ENCODE results near the gene SLC35F3. TPM values are rescaled to one million over a fixed set of nuclear protein-coding genes. Genes with fewer than 3 reads are reported as not detected.

Gene SLC35F3
- total RNA-seq, 1 experiment from 2014 or later = not detected

DNA sequence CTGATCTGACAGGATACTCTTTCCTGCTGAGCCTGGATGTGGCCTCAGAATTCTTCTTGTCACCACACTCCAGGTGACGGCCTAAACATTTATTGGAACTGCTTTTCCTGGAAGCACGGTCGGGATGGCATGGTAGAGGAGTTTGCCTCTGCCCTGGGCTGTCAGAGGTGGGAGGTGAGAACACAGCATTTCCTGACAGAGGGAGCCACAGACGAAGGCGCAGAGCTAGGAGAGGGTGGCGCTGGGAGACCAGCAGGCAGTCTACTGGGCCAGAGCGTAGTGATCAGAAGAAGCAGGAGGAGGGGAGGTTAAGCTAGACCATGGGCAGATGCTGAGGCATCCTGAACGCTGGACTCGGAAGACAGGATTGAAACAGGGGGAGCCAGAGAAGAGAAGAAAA, 315.2 kb downstream of the SLC35F3 start:
- no peaks in the 10 kb centered on the region for H3K4me1 ChIP-seq
- DNase-seq = no peak
- H3K36me3 Mint-ChIP-seq (ENCODE audit: insufficient read depth, unreplicated experiment) = no peaks in the 10 kb centered on the region
- H3K4me3 Mint-ChIP-seq (ENCODE audit: unreplicated experiment) = no peak overlapping the region
- ChIA-PET CTCF (no interaction called here), POLR2A (no interaction called here)
- no peaks in the 10 kb centered on the region for H3K36me3 ChIP-seq (ENCODE audit: control insufficient read depth, insufficient read depth, low read length)
- peaks cover 5% of the 10 kb centered on the region for H3K27me3 ChIP-seq (replicated peaks; ENCODE audit: control insufficient read depth, insufficient read depth, low read length)
- intact Hi-C loops (cut with micrococcal nuclease; ENCODE audit: unreplicated experiment) = no loop called here
- peaks cover 9% of the 10 kb centered on the region for H3K27me3 Mint-ChIP-seq (ENCODE audit: insufficient read depth, unreplicated experiment)
- H3K9me3 ChIP-seq = no peaks in the 10 kb centered on the region
- no peak overlapping the region for H3K4me3 ChIP-seq (ENCODE audit: low read depth, low read length)
- no peaks in the 10 kb centered on the region for H3K4me1 Mint-ChIP-seq (ENCODE audit: low read depth, unreplicated experiment)
- H3K27ac Mint-ChIP-seq (ENCODE audit: unreplicated experiment) = no peak overlapping the region
- no TSS peak for BruUV-seq (replicated peaks)
- TF ChIP-seq, protein P1, sequence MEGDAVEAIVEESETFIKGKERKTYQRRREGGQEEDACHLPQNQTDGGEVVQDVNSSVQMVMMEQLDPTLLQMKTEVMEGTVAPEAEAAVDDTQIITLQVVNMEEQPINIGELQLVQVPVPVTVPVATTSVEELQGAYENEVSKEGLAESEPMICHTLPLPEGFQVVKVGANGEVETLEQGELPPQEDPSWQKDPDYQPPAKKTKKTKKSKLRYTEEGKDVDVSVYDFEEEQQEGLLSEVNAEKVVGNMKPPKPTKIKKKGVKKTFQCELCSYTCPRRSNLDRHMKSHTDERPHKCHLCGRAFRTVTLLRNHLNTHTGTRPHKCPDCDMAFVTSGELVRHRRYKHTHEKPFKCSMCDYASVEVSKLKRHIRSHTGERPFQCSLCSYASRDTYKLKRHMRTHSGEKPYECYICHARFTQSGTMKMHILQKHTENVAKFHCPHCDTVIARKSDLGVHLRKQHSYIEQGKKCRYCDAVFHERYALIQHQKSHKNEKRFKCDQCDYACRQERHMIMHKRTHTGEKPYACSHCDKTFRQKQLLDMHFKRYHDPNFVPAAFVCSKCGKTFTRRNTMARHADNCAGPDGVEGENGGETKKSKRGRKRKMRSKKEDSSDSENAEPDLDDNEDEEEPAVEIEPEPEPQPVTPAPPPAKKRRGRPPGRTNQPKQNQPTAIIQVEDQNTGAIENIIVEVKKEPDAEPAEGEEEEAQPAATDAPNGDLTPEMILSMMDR (IDR thresholded peaks at IDR 0.05; ENCODE audit: insufficient read depth in 1 of 2, low read depth in 1 of 2, low read length in 1 of 2, severe bottlenecking in 1 of 2, unreplicated experiment in 1 of 2) = no peak
- H3K9me3 Mint-ChIP-seq (ENCODE audit: unreplicated experiment) = no peaks in the 10 kb centered on the region

GRCh38 chr1:234221601-234222000, 317.1 kb downstream of the SLC35F3 start:
- Mint-ChIP-seq H3K4me3 (ENCODE audit: unreplicated experiment) (no peak overlapping the region), H3K27ac (ENCODE audit: unreplicated experiment) (no peak overlapping the region), H3K27me3 (ENCODE audit: insufficient read depth, unreplicated experiment) (peaks cover 7% of the 10 kb centered on the region), H3K36me3 (ENCODE audit: insufficient read depth, unreplicated experiment) (no peaks in the 10 kb centered on the region), H3K4me1 (ENCODE audit: low read depth, unreplicated experiment) (no peaks in the 10 kb centered on the region), H3K9me3 (ENCODE audit: unreplicated experiment) (no peaks in the 10 kb centered on the region)
- Histone ChIP-seq H3K27me3 (replicated peaks; ENCODE audit: control insufficient read depth, insufficient read depth, low read length) (no peaks in the 10 kb centered on the region; the same call in none of the 2 replicates), H3K9me3 (no peaks in the 10 kb centered on the region), H3K4me3 (ENCODE audit: low read depth, low read length) (no peak overlapping the region), H3K4me1 (no peaks in the 10 kb centered on the region), H3K36me3 (ENCODE audit: control insufficient read depth, insufficient read depth, low read length) (no peaks in the 10 kb centered on the region)
- TF ChIP-seq, protein P1 (IDR thresholded peaks at IDR 0.05; ENCODE audit: insufficient read depth in 1 of 2, low read depth in 1 of 2, low read length in 1 of 2, severe bottlenecking in 1 of 2, unreplicated experiment in 1 of 2) = no peak
- DNase-seq = no peak
- BruUV-seq (replicated peaks) = no TSS peak
- ChIA-PET CTCF (interaction anchor here (0.6 kb wide), 1 partner anchor 672 kb away, joined by 3 read pairs; no protein-coding TSS in a partner anchor), POLR2A (no interaction called here)
- intact Hi-C loops (cut with micrococcal nuclease; ENCODE audit: unreplicated experiment) = no loop called here

GRCh38 chr1:234222561-234223280, 318.2 kb downstream of the SLC35F3 start:
- Mint-ChIP-seq H3K9me3 (ENCODE audit: unreplicated experiment) (no peaks in the 10 kb centered on the region), H3K27ac (ENCODE audit: unreplicated experiment) (no peak overlapping the region), H3K4me3 (ENCODE audit: unreplicated experiment) (no peak overlapping the region), H3K27me3 (ENCODE audit: insufficient read depth, unreplicated experiment) (peaks cover 7% of the 10 kb centered on the region), H3K4me1 (ENCODE audit: low read depth, unreplicated experiment) (no peaks in the 10 kb centered on the region), H3K36me3 (ENCODE audit: insufficient read depth, unreplicated experiment) (no peaks in the 10 kb centered on the region)
- no peak for DNase-seq
- Histone ChIP-seq H3K4me1 (no peaks in the 10 kb centered on the region), H3K9me3 (no peaks in the 10 kb centered on the region), H3K27me3 (replicated peaks; ENCODE audit: control insufficient read depth, insufficient read depth, low read length) (no peaks in the 10 kb centered on the region; the same call in none of the 2 replicates), H3K36me3 (ENCODE audit: control insufficient read depth, insufficient read depth, low read length) (no peaks in the 10 kb centered on the region), H3K4me3 (ENCODE audit: low read depth, low read length) (no peak overlapping the region)
- intact Hi-C loops (cut with micrococcal nuclease; ENCODE audit: unreplicated experiment) = no loop called here
- CTCF ChIA-PET = no interaction called here
- TF ChIP-seq, protein P1 (IDR thresholded peaks at IDR 0.05; ENCODE audit: insufficient read depth in 1 of 2, low read depth in 1 of 2, low read length in 1 of 2, severe bottlenecking in 1 of 2, unreplicated experiment in 1 of 2) = no peak
- BruUV-seq (replicated peaks) = no TSS peak
- POLR2A ChIA-PET = no interaction called here
